HCT116 (cell line): ENCODE data around the gene HIVEP3. TPM values are rescaled to one million over a fixed set of nuclear protein-coding genes. Genes with fewer than 3 reads are reported as not detected.

Experiments used
- ATAC-seq: fragments of 200-7000 bp; cut with Tn5 transposase; 2 replicates; pipeline ENCODE4 v1.9.1; 2020; ENCODE audit warnings: mild to moderate bottlenecking, moderate library complexity
- BruUV-seq: library from RNA; stranded (reverse); fragments of 400-500 nt; replicated peaks from 2 replicates; lab custom pipeline; 2021; lab: Mats Ljungman, UMichigan
- CTCF ChIA-PET: fragments of 300-600 bp; sonication (Branson Sonifier 250); formaldehyde crosslinking; loops from one replicate; lab custom pipeline; 2021; ENCODE audit warnings: antibody characterized with exemption; lab: Charles Lee
- POLR2A ChIA-PET: fragments of 300-600, 350-600 bp; sonication (Branson Sonifier 250); formaldehyde crosslinking; loops from one replicate; lab custom pipeline; 2021; ENCODE audit warnings: antibody characterized with exemption; lab: Charles Lee
- RAD21 ChIA-PET, 2 experiments: fragments of 300-600 bp; sonication (Branson Sonifier 250); formaldehyde crosslinking; loops; one replicate each; lab custom pipeline; 2023; ENCODE audit warnings: low total read pairs in 2 of 2; ENCODE audit not compliant: uncharacterized antibody in 2 of 2, unreplicated experiment in 2 of 2, low non-redundant PET in 1 of 2; lab: Charles Lee
- DNase-seq: peaks from one replicate; pipeline ENCODE4 v3.0.0-alpha.2; 2010; ENCODE audit warnings: low read depth, low spot score
- H2AFZ ChIP-seq: fragments of 200-600 bp; shearing (Covaris generic), sonication (generic); 2 replicates; pipeline ENCODE4 v1.6.1; 2017; ENCODE audit warnings: low read depth, mixed run types, mixed read lengths, antibody characterized with exemption, low read length; ENCODE audit not compliant: poor library complexity, severe bottlenecking
- H3K27ac ChIP-seq: 2 replicates; pipeline ENCODE4 v1.5.1; 2012; ENCODE audit warnings: low read depth, low read length
- H3K27me3 ChIP-seq: fragments of 200-600 bp; sonication (generic); 2 replicates; pipeline ENCODE4 v1.6.1; 2016; ENCODE audit warnings: mixed run types, low read length, mixed read lengths; ENCODE audit not compliant: insufficient read depth
- H3K36me3 ChIP-seq, 2 experiments: fragments of 200-500 bp in 1 of 2; fragments of 200-600 bp in 1 of 2; sonication (Bioruptor generic) in 1 of 2; sonication (generic) in 1 of 2; 2 replicates each; pipeline versions ENCODE4 v1.5.1 to v1.6.1; 2014 to 2016; ENCODE audit warnings: low read length in 2 of 2, inconsistent platforms in 1 of 2, mixed read lengths in 1 of 2, mixed run types in 1 of 2; ENCODE audit not compliant: insufficient read depth in 2 of 2, control insufficient read depth in 1 of 2
- H3K4me1 ChIP-seq, 2 experiments: fragments of 200-600 bp in 1 of 2; sonication (generic) in 1 of 2; 2 replicates each; pipeline versions ENCODE4 v1.5.1 to v1.6.1; 2012 to 2017; ENCODE audit warnings: low read length in 2 of 2, inconsistent platforms in 1 of 2, mild to moderate bottlenecking in 1 of 2, mixed read lengths in 1 of 2, mixed run types in 1 of 2, moderate library complexity in 1 of 2; ENCODE audit not compliant: insufficient read depth in 2 of 2, control insufficient read depth in 1 of 2
- H3K4me2 ChIP-seq: fragments of 200-600 bp; sonication (generic); 2 replicates; pipeline ENCODE4 v1.6.1; 2017; ENCODE audit warnings: mixed run types, low read length, mixed read lengths
- H3K4me3 ChIP-seq, 2 experiments: fragments of 200-600 bp in 1 of 2; sonication (generic) in 1 of 2; replicated peaks in 1 of 2; 2 replicates each; pipeline ENCODE4 v1.5.1; 2011 to 2016; ENCODE audit warnings: low read length in 2 of 2, control low read depth in 1 of 2, low read depth in 1 of 2, mild to moderate bottlenecking in 1 of 2, mixed read lengths in 1 of 2, mixed run types in 1 of 2
- H3K79me2 ChIP-seq: fragments of 200-600 bp; sonication (generic); 2 replicates; pipeline ENCODE4 v1.6.1; 2017; ENCODE audit warnings: mild to moderate bottlenecking, mixed run types, low read length, moderate library complexity, mixed read lengths; ENCODE audit not compliant: insufficient read depth
- H3K9ac ChIP-seq: fragments of 200-600 bp; sonication (generic); 2 replicates; pipeline ENCODE4 v1.6.1; 2016; ENCODE audit warnings: low read length, mixed read lengths
- H3K9me2 ChIP-seq: fragments of 200-600 bp; sonication (generic), shearing (Covaris generic); 2 replicates; pipeline ENCODE4 v1.6.1; 2017; ENCODE audit warnings: mixed run types, mild to moderate bottlenecking, moderate library complexity; ENCODE audit not compliant: insufficient read depth
- H3K9me3 ChIP-seq, 2 experiments: fragments of 200-500 bp in 1 of 2; fragments of 200-600 bp in 1 of 2; sonication (Bioruptor generic) in 1 of 2; sonication (generic) in 1 of 2; 2 replicates each; pipeline ENCODE4 v1.6.1; 2014 to 2017; ENCODE audit warnings: low read length in 2 of 2, mixed read lengths in 2 of 2, inconsistent platforms in 1 of 2, low read depth in 1 of 2, mild to moderate bottlenecking in 1 of 2, mixed run types in 1 of 2, moderate library complexity in 1 of 2; ENCODE audit not compliant: control insufficient read depth in 1 of 2, insufficient read depth in 1 of 2
- H4K20me1 ChIP-seq: fragments of 200-600 bp; sonication (generic), shearing (Covaris generic); 2 replicates; pipeline ENCODE4 v1.6.1; 2017; ENCODE audit warnings: mixed run types, mild to moderate bottlenecking, moderate library complexity; ENCODE audit not compliant: insufficient read depth
- ATF3 ChIP-seq: IDR thresholded peaks from 2 replicates; pipeline ENCODE4 v1.6.1; 2012
- CTCF ChIP-seq, 3 experiments: fragments of 200-600 bp in 1 of 3; sonication (generic) in 1 of 3; IDR thresholded peaks in 2 of 3; conservative IDR thresholded peaks in 1 of 3; 2 replicates each; pipeline ENCODE4 v1.5.1; 2012 to 2017; ENCODE audit warnings: low read depth in 2 of 3, low read length in 2 of 3, antibody characterized with exemption in 1 of 3, borderline replicate concordance in 1 of 3, control low read depth in 1 of 3, mild to moderate bottlenecking in 1 of 3, mixed read lengths in 1 of 3, mixed run types in 1 of 3, moderate library complexity in 1 of 3; ENCODE audit not compliant: insufficient read depth in 1 of 3
- EGR1 ChIP-seq: IDR thresholded peaks from 2 replicates; pipeline ENCODE4 v1.6.1; 2012; ENCODE audit warnings: low read depth
- EZH2 ChIP-seq: fragments of 200-600 bp; sonication (generic); IDR thresholded peaks from 2 replicates; pipeline ENCODE4 v1.6.1; 2017; ENCODE audit warnings: antibody characterized with exemption, mixed run types
- EZH2phosphoT487 ChIP-seq: fragments of 200-600 bp; IDR thresholded peaks from 2 replicates; pipeline ENCODE4 v1.6.1; 2018; ENCODE audit warnings: antibody characterized with exemption, borderline replicate concordance
- FOSL1 ChIP-seq: IDR thresholded peaks from 2 replicates; pipeline ENCODE4 v1.6.1; 2012; ENCODE audit warnings: low read depth
- JUND ChIP-seq: IDR thresholded peaks from 2 replicates; pipeline ENCODE4 v1.6.1; 2012
- POLR2A ChIP-seq: IDR thresholded peaks from 2 replicates; pipeline ENCODE4 v1.7.0; 2011; ENCODE audit warnings: borderline replicate concordance; ENCODE audit not compliant: insufficient read depth, insufficient read length; ENCODE audit errors: extremely low read depth
- POLR2AphosphoS5 ChIP-seq: IDR thresholded peaks from 2 replicates; pipeline ENCODE4 v1.6.1; 2011; ENCODE audit warnings: mild to moderate bottlenecking, low read depth, low read length, moderate library complexity
- RAD21 ChIP-seq: IDR thresholded peaks from 2 replicates; pipeline ENCODE4 v1.6.1; 2012; ENCODE audit warnings: low read depth, mild to moderate bottlenecking
- SIN3A ChIP-seq: IDR thresholded peaks from 2 replicates; pipeline ENCODE4 v1.6.1; 2012; ENCODE audit warnings: low read depth
- SP1 ChIP-seq: IDR thresholded peaks from 2 replicates; pipeline ENCODE4 v1.6.1; 2012; ENCODE audit warnings: low read depth
- TCF7L2 ChIP-seq: IDR thresholded peaks from 2 replicates; pipeline ENCODE4 v1.7.0; 2011; ENCODE audit warnings: borderline replicate concordance, inconsistent platforms; ENCODE audit not compliant: insufficient read depth, insufficient read length; ENCODE audit errors: extremely low read depth
- YY1 ChIP-seq: IDR thresholded peaks from 2 replicates; pipeline ENCODE4 v1.6.1; 2011; ENCODE audit warnings: low read length, low read depth, moderate library complexity, mild to moderate bottlenecking; ENCODE audit not compliant: insufficient replicate concordance; ENCODE audit errors: extremely low read depth
- ZBTB33 ChIP-seq: IDR thresholded peaks from 2 replicates; pipeline ENCODE4 v1.6.1; 2011; ENCODE audit warnings: mild to moderate bottlenecking, low read length, moderate library complexity; ENCODE audit not compliant: insufficient replicate concordance; ENCODE audit errors: extremely low read depth
- ZNF274 ChIP-seq: fragments of 200-500 bp; sonication (Bioruptor generic); IDR thresholded peaks from 2 replicates; pipeline ENCODE4 v1.6.1; 2014; ENCODE audit warnings: mild to moderate bottlenecking, low read depth, low read length, inconsistent platforms
- intact Hi-C: fragments of 100-400 bp; cut with micrococcal nuclease; formaldehyde crosslinking; loops from 2 replicates; pipeline ENCODE4 v1.10.0; 2022
- total RNA-seq: library from RNA; stranded (reverse); gene quantifications from one replicate; pipeline ENCODE4 v1.2.1, GENCODE V29; 2021; ENCODE audit not compliant: unreplicated experiment

The HIVEP3 gene
- total RNA-seq, 1 experiment from 2014 or later = 7.1 TPM

- Histone ChIP-seq H2AFZ (no peak overlapping the region), H3K4me3 (no peak overlapping the region), H3K4me1 (peaks cover 0 to 10% of the 10 kb centered on the region in 2 experiments; a peak in 3 of 4 replicates), H3K9ac (no peak overlapping the region), H3K9me3 (no peaks in the 10 kb centered on the region), H3K9me2 (no peaks in the 10 kb centered on the region), H3K36me3 (no peaks in the 10 kb centered on the region), H3K27ac (no peak overlapping the region), H4K20me1 (no peaks in the 10 kb centered on the region), H3K4me2 (no peak overlapping the region), H3K79me2 (no peaks in the 10 kb centered on the region), H3K27me3 (no peaks in the 10 kb centered on the region)
- ChIA-PET CTCF (interaction anchor here (1.3 kb wide), 1 partner anchor 22 kb away, joined by 4 read pairs; no protein-coding TSS in a partner anchor), RAD21 (no interaction called here), POLR2A (no interaction called here)
- no TSS peak for BruUV-seq
- no peak for TF ChIP-seq POLR2AphosphoS5
- no peak for TF ChIP-seq ZNF274
- no peak for TF ChIP-seq JUND
- no peak for TF ChIP-seq ZBTB33
- TF ChIP-seq EGR1 = no peak
- TF ChIP-seq EZH2phosphoT487 = no peak
- TF ChIP-seq YY1 = no peak
- TF ChIP-seq POLR2A = no peak
- TF ChIP-seq SP1 = no peak
- TF ChIP-seq TCF7L2 = no peak
- no peak for TF ChIP-seq EZH2
- TF ChIP-seq SIN3A = no peak
- no peak for TF ChIP-seq ATF3
- no peak for TF ChIP-seq CTCF (IDR thresholded peaks at IDR 0.05 in 2 of 3, conservative IDR thresholded peaks at IDR 0.05 in 1 of 3; ENCODE audit: borderline replicate concordance in 1 of 3, insufficient read depth in 1 of 3, low read depth in 2 of 3, low read length in 2 of 3)
- TF ChIP-seq FOSL1 = no peak
- TF ChIP-seq RAD21 = no peak
- DNase-seq (no peak), ATAC-seq (no peak)
- intact Hi-C loops = no loop called here
These were observed 380.9 kb downstream of the HIVEP3 start for GRCh38 chr1:41537788-41538351.
